Hepatocyte (in vitro differentiated cells): Measurements from ENCODE around the gene FAM78A. TPM values are rescaled to one million over a fixed set of nuclear protein-coding genes. Genes with fewer than 3 reads are reported as not detected.

Source experiments
- DNase-seq: peaks from one replicate; pipeline ENCODE4 v3.0.0-alpha.2; 2016; ENCODE audit warnings: low spot score
- H2AFZ ChIP-seq: fragments of 200-600 bp; sonication (generic); 2 replicates; pipeline ENCODE4 v1.6.0; 2016; ENCODE audit warnings: antibody characterized with exemption, mild to moderate bottlenecking
- H3K27ac ChIP-seq: fragments of 200-600 bp; sonication (generic); 2 replicates; pipeline ENCODE4 v1.5.1; 2016; ENCODE audit warnings: mild to moderate bottlenecking
- H3K27me3 ChIP-seq: fragments of 200-600 bp; sonication (generic); 2 replicates; pipeline ENCODE4 v1.6.1; 2016
- H3K36me3 ChIP-seq: fragments of 200-600 bp; sonication (generic); replicated peaks from 2 replicates; pipeline ENCODE4 v1.5.1; 2016; ENCODE audit warnings: low read depth; ENCODE audit not compliant: insufficient read depth
- H3K4me1 ChIP-seq: fragments of 200-600 bp; sonication (generic); 2 replicates; pipeline ENCODE4 v1.5.1; 2016; ENCODE audit warnings: mild to moderate bottlenecking, moderate library complexity; ENCODE audit not compliant: insufficient read depth
- H3K4me2 ChIP-seq: fragments of 200-600 bp; sonication (generic); 2 replicates; pipeline ENCODE4 v1.6.0; 2016
- H3K4me3 ChIP-seq: fragments of 200-600 bp; sonication (generic); 2 replicates; pipeline ENCODE4 v1.5.1; 2016; ENCODE audit warnings: mild to moderate bottlenecking
- H3K79me2 ChIP-seq: fragments of 200-600 bp; sonication (generic); 2 replicates; pipeline ENCODE4 v1.6.0; 2017; ENCODE audit warnings: mild to moderate bottlenecking
- H3K9me2 ChIP-seq: fragments of 200-600 bp; sonication (generic); replicated peaks from 2 replicates; pipeline ENCODE4 v1.6.0; 2017; ENCODE audit warnings: mild to moderate bottlenecking; ENCODE audit not compliant: insufficient read depth
- H3K9me3 ChIP-seq: fragments of 200-600 bp; sonication (generic); 2 replicates; pipeline ENCODE4 v1.5.1; 2016; ENCODE audit warnings: low read depth, mild to moderate bottlenecking
- H4K20me1 ChIP-seq: fragments of 200-600 bp; sonication (generic); 2 replicates; pipeline ENCODE4 v1.6.0; 2016; ENCODE audit warnings: mild to moderate bottlenecking; ENCODE audit not compliant: insufficient read depth, poor library complexity, severe bottlenecking
- CTCF ChIP-seq: fragments of 200-600 bp; sonication (generic); IDR thresholded peaks from 2 replicates; pipeline ENCODE4 v1.5.1; 2016; ENCODE audit warnings: antibody characterized with exemption, mild to moderate bottlenecking; ENCODE audit not compliant: poor library complexity
- EZH2 ChIP-seq: fragments of 200-600 bp; sonication (generic); IDR thresholded peaks from 2 replicates; pipeline ENCODE4 v1.6.1; 2016; ENCODE audit warnings: antibody characterized with exemption, mild to moderate bottlenecking, borderline replicate concordance
- EZH2phosphoT487 ChIP-seq: fragments of 200-600 bp; sonication (generic); IDR thresholded peaks from one replicate; pipeline ENCODE4 v1.6.1; 2018; ENCODE audit warnings: antibody characterized with exemption, mild to moderate bottlenecking, low read depth, moderate library complexity; ENCODE audit not compliant: unreplicated experiment, severe bottlenecking
- WGBS: methylation state at CpG from one replicate; pipeline ENCODE4 v1.1.6; 2016; ENCODE audit warnings: low lambda C conversion rate; ENCODE audit errors: missing lambda C conversion rate; 5-methylcytosine and 5-hydroxymethylcytosine counted together
- polyA plus RNA-seq: library from polyadenylated mRNA; unstranded; fragments of >200 nt; fragmentation: Nextera tagmentation; extraction: Ambion mirVana; gene quantifications from 2 replicates; pipeline ENCODE4 v1.2.1, GENCODE V29; 2016
- total RNA-seq: library from RNA; depleted of rRNA; stranded (reverse); fragments of >200 nt; gene quantifications from 2 replicates; pipeline ENCODE4 v1.2.3, GENCODE V29; 2014

Gene FAM78A
- total and polyA plus RNA-seq, 2 experiments from 2014 or later = 0.27 TPM; not detected in 1

- peak overlapping the region; percentile 60 for H3K4me2 ChIP-seq
These were observed 38.3 kb downstream of the FAM78A start for GRCh38 chr9:131237931-131238401.

GRCh38 chr9:131237291-131237690, 39.0 kb downstream of the FAM78A start:
- Histone ChIP-seq H3K79me2 (no peaks in the 10 kb centered on the region), H3K36me3 (no peaks in the 10 kb centered on the region), H3K27me3 (no peaks in the 10 kb centered on the region), H3K9me3 (no peaks in the 10 kb centered on the region), H3K9me2 (no peaks in the 10 kb centered on the region), H3K27ac (no peak overlapping the region), H3K4me2 (no peak overlapping the region), H3K4me3 (no peak overlapping the region), H4K20me1 (no peaks in the 10 kb centered on the region), H3K4me1 (peaks cover 12% of the 10 kb centered on the region), H2AFZ (no peak overlapping the region)
- WGBS = 87% methylated on average over 7 of the region's 7 CpGs
- DNase-seq = no peak
- TF ChIP-seq EZH2phosphoT487 (no peak), CTCF (no peak), EZH2 (no peak)

More at GRCh38 chr9:131237931-131238401, 38.3 kb downstream of the FAM78A start:
- Histone ChIP-seq H3K9me2 (no peaks in the 10 kb centered on the region), H3K4me3 (no peak overlapping the region), H4K20me1 (no peaks in the 10 kb centered on the region), H3K27ac (peak overlapping the region; percentile 42), H3K4me1 (peaks cover 12% of the 10 kb centered on the region), H3K9me3 (no peaks in the 10 kb centered on the region), H3K36me3 (no peaks in the 10 kb centered on the region), H3K79me2 (no peaks in the 10 kb centered on the region), H2AFZ (no peak overlapping the region), H3K27me3 (no peaks in the 10 kb centered on the region)
- TF ChIP-seq EZH2 (no peak), CTCF (no peak), EZH2phosphoT487 (no peak)
- peak; percentile 71 for DNase-seq
- WGBS = 53% methylated on average over 11 of the region's 11 CpGs

GRCh38 chr9:131236761-131237160, 39.5 kb downstream of the FAM78A start:
- no peaks in the 10 kb centered on the region for H4K20me1 ChIP-seq
- DNase-seq = no peak
- TF ChIP-seq EZH2phosphoT487 (no peak), EZH2 (no peak), CTCF (no peak)

More at GRCh38 chr9:131236761-131237160, 39.5 kb downstream of the FAM78A start:
- H2AFZ ChIP-seq = no peak overlapping the region
- no peaks in the 10 kb centered on the region for H3K9me3 ChIP-seq
- no peak overlapping the region for H3K27ac ChIP-seq
- no peaks in the 10 kb centered on the region for H3K36me3 ChIP-seq
- no peaks in the 10 kb centered on the region for H3K79me2 ChIP-seq
- H3K4me3 ChIP-seq = no peak overlapping the region
- WGBS = 81% methylated on average over 4 of the region's 5 CpGs
- no peak overlapping the region for H3K4me2 ChIP-seq
- H3K4me1 ChIP-seq = peaks cover 12% of the 10 kb centered on the region
- H3K9me2 ChIP-seq = no peaks in the 10 kb centered on the region
- no peaks in the 10 kb centered on the region for H3K27me3 ChIP-seq
